HL-60/S4 (cell line): Measurements from ENCODE around the gene MAGEA4.
"Not testable (repeated sequence)": the region's sequence is repeated elsewhere in the genome, so short reads cannot be mapped to it uniquely, and the experiment has no call there.

Source experiments
- in situ Hi-C: fragments of 300-500 bp; cut with MboI; formaldehyde crosslinking; loops from 2 replicates; pipeline ENCODE4 v1.14.3; 2022; ENCODE audit warnings: low sequenced_read_pairs

The MAGEA4 gene

DNA sequence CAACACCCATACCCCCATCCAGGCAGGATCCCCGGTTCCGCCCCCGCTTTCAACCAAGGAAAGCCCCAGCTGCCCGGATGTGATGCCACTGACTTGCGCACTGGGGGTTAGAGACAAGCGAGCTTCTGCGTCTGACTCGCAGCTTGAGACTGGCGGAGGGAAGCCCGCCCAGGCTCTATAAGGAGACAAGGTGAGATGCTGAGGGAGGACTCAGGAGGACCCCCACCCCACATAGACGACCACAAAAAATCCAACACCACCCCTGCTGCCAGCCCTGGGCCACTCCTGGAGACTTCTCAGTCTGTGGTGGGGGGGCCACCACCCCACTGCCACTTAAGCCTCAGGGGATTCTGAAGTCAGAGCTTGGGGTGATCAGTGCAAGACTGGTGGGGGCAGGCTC lies at the start of gene MAGEA4:
MAGEA4 (plus strand) TSS at position 110 of the 400 bp plus-strand sequence. CDS start 10,776 bp downstream, outside the sequence.
- in situ Hi-C loops = no loop called here

DNA sequence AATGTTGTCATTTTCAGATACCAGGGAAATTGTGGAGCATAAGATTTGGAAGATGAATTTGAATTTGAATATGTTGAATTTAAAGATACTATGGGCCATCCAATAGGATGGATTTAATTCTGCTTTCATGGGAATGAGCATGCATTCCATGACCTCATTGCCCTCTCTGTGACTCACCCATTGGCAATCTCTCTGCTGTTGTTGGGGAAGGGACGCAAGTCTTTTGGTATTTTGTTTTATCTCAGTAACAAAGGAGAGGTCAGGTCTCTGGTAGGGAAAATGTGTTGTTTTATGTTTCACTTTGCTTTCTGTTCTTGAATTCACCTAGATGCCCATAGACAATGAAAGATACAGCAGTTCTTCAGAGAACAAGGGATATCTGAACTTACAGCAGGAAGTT lies 42.1 kb upstream of the MAGEA4 start:
- in situ Hi-C loops = no loop called here

- in situ Hi-C loops = no loop called here
Observed at GRCh38 chrX:151871244-151871643, 41.4 kb upstream of the MAGEA4 start.

GRCh38 chrX:151873096-151873495 lies 39.6 kb upstream of the MAGEA4 start:
- in situ Hi-C loops = no loop called here

- in situ Hi-C loops = no loop called here
Observed at GRCh38 chrX:151875270-151876026, 37.2 kb upstream of the MAGEA4 start.

DNA sequence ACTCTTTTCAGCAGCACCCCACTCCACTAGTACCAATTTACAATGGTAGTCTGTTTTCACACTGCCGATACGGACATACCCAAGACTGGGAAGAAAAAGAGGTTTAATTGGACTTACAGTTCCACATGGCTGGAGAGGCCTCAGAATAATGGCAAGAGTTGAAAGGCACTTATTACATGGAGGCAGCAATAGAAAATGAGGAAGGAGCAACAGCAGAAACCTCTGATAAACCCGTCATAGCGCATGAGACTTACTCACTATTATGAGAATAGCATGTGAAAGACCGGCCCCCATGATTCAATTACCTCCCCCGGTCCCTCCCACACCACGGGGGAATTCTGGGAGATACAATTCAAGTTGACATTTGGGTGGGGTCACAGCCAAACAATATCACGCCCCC lies 34.1 kb upstream of the MAGEA4 start:
- in situ Hi-C loops = no loop called here

GRCh38 chrX:151879856-151880255 lies 32.8 kb upstream of the MAGEA4 start:
- in situ Hi-C loops = no loop called here

GRCh38 chrX:151880895-151881294 lies 31.8 kb upstream of the MAGEA4 start:
- in situ Hi-C loops = no loop called here

DNA sequence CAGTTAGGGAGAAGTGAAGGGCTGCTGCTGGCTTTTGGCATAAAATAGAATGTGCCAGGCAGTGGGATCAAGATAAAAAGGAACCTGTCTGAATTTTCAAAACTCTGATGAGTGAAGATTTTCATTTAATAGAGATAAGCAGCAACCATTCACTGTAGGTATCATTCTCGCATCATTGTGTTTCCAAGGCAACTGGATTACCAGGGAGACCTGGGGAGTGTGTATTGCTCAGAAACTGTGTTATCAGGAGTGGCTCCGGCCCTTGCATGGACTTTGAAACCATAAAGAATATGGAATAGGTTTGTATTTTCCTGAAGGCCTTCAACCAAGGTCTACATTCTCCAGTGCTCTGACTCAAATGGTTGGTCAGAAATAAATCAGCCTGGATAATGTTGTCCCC lies 23.3 kb upstream of the MAGEA4 start:
- in situ Hi-C loops = no loop called here

GRCh38 chrX:151896734-151897474 lies 15.8 kb upstream of the MAGEA4 start:
- in situ Hi-C loops = no loop called here

GRCh38 chrX:151899622-151900021 lies 13.1 kb upstream of the MAGEA4 start:
- in situ Hi-C loops = no loop called here

GRCh38 chrX:151901826-151902225 lies 10.9 kb upstream of the MAGEA4 start:
- in situ Hi-C loops = no loop called here

- in situ Hi-C loops = no loop called here
Observed at GRCh38 chrX:151902813-151903591, 9.7 kb upstream of the MAGEA4 start.

- in situ Hi-C loops = no loop called here
Observed at GRCh38 chrX:151904989-151905388, 7.7 kb upstream of the MAGEA4 start.

GRCh38 chrX:151912221-151912620 lies 468 bp upstream of the MAGEA4 start:
- in situ Hi-C loops = no loop called here

GRCh38 chrX:151918736-151919135 lies 6.0 kb downstream of the MAGEA4 start:
- in situ Hi-C loops = not testable (repeated sequence)

DNA sequence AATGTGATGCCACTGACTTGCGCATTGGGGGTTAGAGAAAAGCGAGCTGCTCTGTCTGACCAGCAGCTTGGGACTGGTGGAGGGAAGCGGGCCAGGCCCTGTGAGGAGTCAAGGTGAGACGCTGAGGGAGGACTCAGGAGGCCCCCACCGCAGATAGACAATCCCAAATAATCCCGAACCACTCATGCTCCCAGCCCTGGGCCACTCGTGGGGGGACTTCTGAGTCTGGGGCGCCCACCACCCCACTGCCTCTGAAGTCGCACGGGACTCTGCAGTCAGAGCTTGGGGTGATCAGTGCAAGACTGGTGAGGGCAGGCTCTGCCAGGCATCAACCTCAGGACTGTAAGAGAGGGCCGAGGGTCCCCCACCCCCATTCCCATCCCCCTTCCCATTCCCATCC lies 6.9 kb downstream of the MAGEA4 start:
- in situ Hi-C loops = no loop called here

GRCh38 chrX:151920101-151920500 lies 7.4 kb downstream of the MAGEA4 start:
- in situ Hi-C loops = no loop called here

DNA sequence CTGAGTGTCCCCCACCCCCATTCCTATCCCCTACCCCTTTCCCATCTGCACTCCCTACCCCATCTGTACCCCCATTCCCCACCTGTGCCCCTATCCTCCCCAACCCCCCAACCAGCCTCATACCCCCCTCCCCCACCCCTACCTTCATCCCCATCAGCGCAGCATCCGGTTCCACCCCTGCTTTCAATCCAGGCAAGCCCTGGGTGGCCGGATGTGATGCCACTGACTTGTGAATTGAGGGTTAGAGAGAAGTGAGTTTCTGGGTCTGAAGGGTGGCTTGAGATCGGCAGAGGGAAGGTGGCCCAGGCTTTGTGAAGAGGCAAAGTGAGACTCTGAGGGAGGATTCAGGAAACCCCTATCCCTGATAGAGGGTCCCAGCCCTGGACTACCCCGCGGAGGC lies 7.8 kb downstream of the MAGEA4 start:
- in situ Hi-C loops = no loop called here

DNA sequence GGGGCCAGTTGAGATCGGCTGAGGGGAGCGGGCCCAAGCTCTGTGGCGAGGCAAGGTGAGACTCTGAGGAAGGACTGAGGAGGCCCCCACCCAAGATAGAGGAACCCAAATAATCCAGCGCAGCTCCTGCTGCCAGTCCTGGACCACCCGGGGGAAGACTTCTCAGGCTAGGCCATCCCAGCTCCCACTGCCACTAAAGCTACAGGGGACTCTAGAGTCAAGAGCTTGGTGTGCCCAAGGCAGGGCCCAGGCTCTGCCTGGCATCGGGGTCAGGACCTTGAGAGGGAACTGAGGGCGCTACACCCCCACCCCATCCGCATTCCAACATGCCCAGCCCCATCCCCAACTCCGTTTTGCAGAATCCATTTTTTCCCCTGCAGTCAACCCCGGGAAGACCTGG lies 8.6 kb downstream of the MAGEA4 start:
- in situ Hi-C loops = no loop called here

- in situ Hi-C loops = no loop called here
Observed at GRCh38 chrX:151921866-151922265, 9.2 kb downstream of the MAGEA4 start.

DNA sequence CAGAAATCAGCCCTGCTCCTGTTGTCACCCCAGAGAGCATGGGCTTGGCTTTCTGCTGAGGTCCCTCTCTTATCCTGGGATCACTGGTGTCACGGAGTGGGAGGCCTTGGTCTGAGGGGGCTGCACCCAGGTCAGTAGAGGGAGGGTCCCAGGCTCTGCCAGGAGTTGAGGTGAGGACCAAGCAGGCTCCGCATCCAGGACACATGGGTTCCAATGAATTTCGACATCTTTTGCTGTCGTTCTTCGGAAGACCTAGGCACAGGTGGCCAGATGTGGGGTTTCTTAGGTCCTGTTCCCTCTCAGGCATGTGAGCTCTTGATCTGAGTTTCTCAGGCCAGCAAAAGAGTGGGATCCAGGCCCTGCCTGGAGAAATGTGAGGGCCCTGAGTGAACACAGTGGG lies 10.0 kb downstream of the MAGEA4 start:
- in situ Hi-C loops = no loop called here
